Measurements from ENCODE around the gene TRPC3. TPM values are rescaled to one million over a fixed set of nuclear protein-coding genes. Genes with fewer than 3 reads are reported as not detected.

TRPC3 gene
- 1 to 10 TPM in 1 of 7 donors, under 1 TPM in 6; 0.11 to 1.4 (median 0.25) TPM for total RNA-seq
- under 1 TPM; 0.40 to 0.58 TPM for polyA plus RNA-seq
- long read RNA-seq, donor 1: 0 reads
- long read RNA-seq, donor 2: 0 reads
- long read RNA-seq, donor 3: 0 reads

- H3K27me3 ChIP-seq: no peaks in the 10 kb centered on the region
- WGBS, 3 donors: 0 to 1% (median 1%) methylated on average over 23 to 69 of the region's 69 CpGs
- peak within 1 kb of the TSS in 1 of 2 donors; percentile 35 for H3K27ac ChIP-seq
- H3K9me3 ChIP-seq: no peaks in the 10 kb centered on the region
- H3K4me1 ChIP-seq (ENCODE audit: insufficient read depth): peaks cover 1% of the 10 kb centered on the region
- H3K36me3 ChIP-seq: no peaks in the 10 kb centered on the region
- DNase-seq: peak; percentile 13 to 47 (median 17)
- H3K4me3 ChIP-seq: peak within 1 kb of the TSS; percentile 50
- intact Hi-C loops (cut with DNase I): no loop called here
- TF ChIP-seq EP300 (IDR thresholded peaks at IDR 0.05): no peak
- TF ChIP-seq POLR2A (IDR thresholded peaks at IDR 0.05): no peak
- TF ChIP-seq, protein P1, sequence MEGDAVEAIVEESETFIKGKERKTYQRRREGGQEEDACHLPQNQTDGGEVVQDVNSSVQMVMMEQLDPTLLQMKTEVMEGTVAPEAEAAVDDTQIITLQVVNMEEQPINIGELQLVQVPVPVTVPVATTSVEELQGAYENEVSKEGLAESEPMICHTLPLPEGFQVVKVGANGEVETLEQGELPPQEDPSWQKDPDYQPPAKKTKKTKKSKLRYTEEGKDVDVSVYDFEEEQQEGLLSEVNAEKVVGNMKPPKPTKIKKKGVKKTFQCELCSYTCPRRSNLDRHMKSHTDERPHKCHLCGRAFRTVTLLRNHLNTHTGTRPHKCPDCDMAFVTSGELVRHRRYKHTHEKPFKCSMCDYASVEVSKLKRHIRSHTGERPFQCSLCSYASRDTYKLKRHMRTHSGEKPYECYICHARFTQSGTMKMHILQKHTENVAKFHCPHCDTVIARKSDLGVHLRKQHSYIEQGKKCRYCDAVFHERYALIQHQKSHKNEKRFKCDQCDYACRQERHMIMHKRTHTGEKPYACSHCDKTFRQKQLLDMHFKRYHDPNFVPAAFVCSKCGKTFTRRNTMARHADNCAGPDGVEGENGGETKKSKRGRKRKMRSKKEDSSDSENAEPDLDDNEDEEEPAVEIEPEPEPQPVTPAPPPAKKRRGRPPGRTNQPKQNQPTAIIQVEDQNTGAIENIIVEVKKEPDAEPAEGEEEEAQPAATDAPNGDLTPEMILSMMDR (IDR thresholded peaks at IDR 0.05): no peak
These were observed at the start of gene TRPC3 for GRCh38 chr4:121951521-121952110. Gene TRPC3, minus strand, starts transcription at chr4:121952060. Its CDS starts 380 bp downstream, at chr4:121951680.

- Histone ChIP-seq H3K27ac (no peak overlapping the region), H3K4me1 (ENCODE audit: insufficient read depth) (no peaks in the 10 kb centered on the region), H3K36me3 (no peaks in the 10 kb centered on the region), H3K27me3 (no peaks in the 10 kb centered on the region), H3K9me3 (no peaks in the 10 kb centered on the region), H3K4me3 (no peak overlapping the region)
- 40 to 47% (median 47%) methylated on average over 4 of the region's 4 CpGs for WGBS, 3 donors
- DNase-seq: no peak
- intact Hi-C loops (cut with DNase I): no loop called here
- TF ChIP-seq POLR2A (IDR thresholded peaks at IDR 0.05) (no peak), EP300 (IDR thresholded peaks at IDR 0.05) (no peak)
- TF ChIP-seq, protein P1 (IDR thresholded peaks at IDR 0.05): no peak
These were observed 49.0 kb upstream of the TRPC3 start for GRCh38 chr4:122000849-122001248.

DNA sequence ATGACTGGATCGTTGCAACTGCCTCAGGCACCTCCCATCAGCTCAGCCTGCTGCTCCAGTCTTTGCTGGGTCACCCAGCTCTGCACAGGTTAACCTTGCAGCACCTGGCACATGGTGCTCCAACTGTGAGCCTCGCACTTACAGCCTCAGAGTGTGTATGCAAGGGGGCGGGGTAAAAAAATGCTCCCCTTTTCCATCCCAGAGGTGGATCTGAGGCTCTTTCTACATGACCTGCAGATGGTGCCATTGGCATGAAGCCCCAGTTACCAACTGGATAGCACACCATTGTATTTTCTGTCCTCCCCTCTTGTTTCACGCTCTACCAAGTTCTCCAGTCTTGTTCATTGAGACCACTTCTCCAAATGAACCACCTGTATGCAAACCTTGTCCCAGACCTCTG, 46.2 kb upstream of the TRPC3 start:
- 64 to 76% (median 66%) methylated on average over 4 of the region's 4 CpGs for WGBS, 3 donors
- Histone ChIP-seq H3K27me3 (no peaks in the 10 kb centered on the region), H3K9me3 (no peaks in the 10 kb centered on the region), H3K27ac (no peak overlapping the region), H3K36me3 (no peaks in the 10 kb centered on the region), H3K4me1 (ENCODE audit: insufficient read depth) (no peaks in the 10 kb centered on the region), H3K4me3 (no peak overlapping the region)
- DNase-seq: no peak
- no peak for TF ChIP-seq POLR2A (IDR thresholded peaks at IDR 0.05)
- no peak for TF ChIP-seq EP300 (IDR thresholded peaks at IDR 0.05)
- TF ChIP-seq, protein P1 (IDR thresholded peaks at IDR 0.05): no peak
- intact Hi-C loops (cut with DNase I): no loop called here

DNA sequence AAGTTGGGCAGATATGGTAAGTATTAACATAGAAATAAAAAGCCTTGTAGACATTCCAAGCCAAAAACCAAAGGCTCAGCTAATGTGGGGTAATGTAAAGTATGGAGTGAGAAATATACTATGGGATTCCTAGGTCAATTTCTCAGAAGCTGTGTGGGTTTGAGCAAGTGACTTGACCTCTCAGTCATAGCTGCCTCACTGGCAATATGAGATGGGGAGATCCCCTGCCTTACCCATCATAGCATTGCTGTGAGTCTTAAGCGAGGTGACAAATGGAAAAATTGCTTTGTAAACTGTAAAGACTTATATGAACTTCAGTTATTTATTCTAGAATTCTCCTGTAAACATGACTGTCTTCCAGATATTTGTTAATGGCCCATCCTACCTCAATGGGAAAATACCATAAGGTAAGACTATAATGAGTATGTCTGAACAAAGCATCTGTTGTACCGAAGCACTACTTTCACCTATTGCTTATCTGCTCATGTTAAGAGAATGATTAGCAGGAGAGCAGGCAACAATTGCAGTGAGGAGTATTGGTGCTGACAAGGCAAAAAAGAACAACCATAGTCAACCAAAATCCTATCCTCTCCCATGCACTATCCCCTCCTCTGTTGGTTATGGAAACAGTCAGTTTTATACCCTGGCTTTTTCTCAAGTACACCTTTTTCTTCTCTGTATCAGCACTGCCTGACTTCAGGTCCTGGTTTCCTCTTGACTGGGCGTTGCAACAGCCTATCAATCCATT, 44.1 kb upstream of the TRPC3 start:
- no peaks in the 10 kb centered on the region for H3K9me3 ChIP-seq
- no peak overlapping the region for H3K4me3 ChIP-seq
- H3K27me3 ChIP-seq: no peaks in the 10 kb centered on the region
- intact Hi-C loops (cut with DNase I): no loop called here
- no peak overlapping the region for H3K27ac ChIP-seq
- H3K36me3 ChIP-seq: no peaks in the 10 kb centered on the region
- WGBS, 3 donors: 71 to 85% (median 73%) methylated on average over 3 of the region's 3 CpGs
- no peaks in the 10 kb centered on the region for H3K4me1 ChIP-seq (ENCODE audit: insufficient read depth)
- no peak for DNase-seq
- TF ChIP-seq EP300 (IDR thresholded peaks at IDR 0.05) (no peak), POLR2A (IDR thresholded peaks at IDR 0.05) (no peak)
- TF ChIP-seq, protein P1 (IDR thresholded peaks at IDR 0.05): no peak

All from ovary (tissue), 10 donors.